Measurements from ENCODE around the gene LENEP. TPM values are rescaled to one million over a fixed set of nuclear protein-coding genes. Genes with fewer than 3 reads are reported as not detected.

LENEP gene
- total and polyA plus RNA-seq, 2 of the 8 experiments (the other 6 are each of a cell fraction or from before 2014, with no cell fraction given), result 1.3 TPM; not detected in 1

DNA sequence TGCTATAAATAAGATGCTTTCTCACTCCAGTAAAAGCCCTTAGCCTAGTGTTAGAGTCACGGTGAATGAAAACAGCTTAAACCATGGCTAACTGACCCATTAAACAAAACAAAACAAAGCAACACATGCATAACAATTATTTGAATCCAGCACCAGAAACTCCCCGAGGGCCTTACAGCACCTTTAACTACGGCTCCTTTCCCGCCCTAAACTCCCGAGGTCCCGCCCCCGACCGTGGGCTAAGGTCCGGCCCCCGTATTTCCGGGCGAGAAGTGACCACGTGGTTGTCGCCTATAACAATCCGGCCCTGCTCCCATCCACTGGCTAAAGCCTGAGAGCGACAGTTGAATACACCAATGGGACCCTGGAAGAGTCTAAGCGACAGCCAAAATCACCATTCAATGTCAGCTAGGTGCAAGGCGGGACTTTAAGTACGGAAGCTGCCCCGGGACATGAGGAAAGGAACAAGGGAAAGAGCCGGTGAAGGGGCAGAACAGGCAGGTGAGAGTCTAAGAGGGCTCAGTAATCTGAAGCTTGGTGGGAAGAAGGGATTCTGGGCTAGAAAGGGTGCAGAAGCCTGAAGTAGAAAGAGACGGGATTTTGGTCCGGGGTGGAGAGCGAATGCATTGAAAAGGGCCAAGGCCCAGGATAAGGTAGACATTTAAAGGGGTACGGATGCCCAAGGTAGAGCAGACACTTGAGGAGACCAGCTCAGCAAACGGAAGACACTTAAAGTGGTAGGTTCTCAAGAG is 10.3 kb upstream of the LENEP start, which contains the start of gene FLAD1 (continued):
- TF ChIP-seq EZH2 (IDR thresholded peaks at IDR 0.05; ENCODE audit: low read depth, low read length, severe bottlenecking), result no peak
- peak; percentile 81 for TF ChIP-seq SAP30 (IDR thresholded peaks at IDR 0.05; ENCODE audit: insufficient read depth, insufficient replicate concordance, low read length)
- TF ChIP-seq RXRA (IDR thresholded peaks at IDR 0.05; ENCODE audit: insufficient read depth, low read depth, low read length), result no peak
- peak; percentile 74; the same call in 1 of the 2 replicates for TF ChIP-seq EGR1 (IDR thresholded peaks at IDR 0.05; ENCODE audit: borderline replicate concordance, low read depth, low read length)
- no peak for TF ChIP-seq JUN (IDR thresholded peaks at IDR 0.05; ENCODE audit: low read depth, low read length)
- no peak for TF ChIP-seq ATF2 (IDR thresholded peaks at IDR 0.05; ENCODE audit: low read length)
- no peak for TF ChIP-seq HDAC6 (IDR thresholded peaks at IDR 0.05; ENCODE audit: low read depth, low read length)
- TF ChIP-seq CTCF (IDR thresholded peaks at IDR 0.05; ENCODE audit: control extremely low read depth in 1 of 3, insufficient read depth in 1 of 3, low read depth in 1 of 3, low read length in 3 of 3), result no peak
- peak; percentile 83 for TF ChIP-seq TAF7 (optimal IDR thresholded peaks at IDR 0.05; ENCODE audit: borderline replicate concordance, low read depth, low read length)
- no peak for TF ChIP-seq KDM1A (IDR thresholded peaks at IDR 0.05; ENCODE audit: borderline replicate concordance, low read length)
- no peak for TF ChIP-seq NANOG (IDR thresholded peaks at IDR 0.05; ENCODE audit: insufficient read depth, low read depth, low read length, poor library complexity, severe bottlenecking)
- no peak for TF ChIP-seq MAFK (IDR thresholded peaks at IDR 0.05; ENCODE audit: low read depth, low read length)
- TF ChIP-seq HDAC2 (IDR thresholded peaks at IDR 0.05; ENCODE audit: borderline replicate concordance in 1 of 2, low read depth in 2 of 2, low read length in 2 of 2), result peak; percentile 60 to 80; a peak in 1 of 4 replicates
- TF ChIP-seq CHD1 (IDR thresholded peaks at IDR 0.05; ENCODE audit: low read depth, low read length), result no peak
- peak; percentile 91 for TF ChIP-seq TAF1 (IDR thresholded peaks at IDR 0.05; ENCODE audit: low read depth, low read length)
- TF ChIP-seq CBX8 (IDR thresholded peaks at IDR 0.05; ENCODE audit: borderline replicate concordance, low read depth, low read length), result no peak
- peak; percentile 82 for TF ChIP-seq TBP (IDR thresholded peaks at IDR 0.05; ENCODE audit: low read depth, low read length)
- no peak for TF ChIP-seq RAD21 (IDR thresholded peaks at IDR 0.05 in 1 of 2, conservative IDR thresholded peaks at IDR 0.05 in 1 of 2; ENCODE audit: low read depth in 2 of 2, low read length in 2 of 2)
- TF ChIP-seq CEBPB (IDR thresholded peaks at IDR 0.05; ENCODE audit: low read depth, low read length), result no peak
